OCI-LY3 (cell line): ENCODE results near the gene ACY1.

Experiments
- H2AFZ ChIP-seq: fragments of 200-600, 300-600 bp; shearing (Covaris generic); 2 replicates; pipeline ENCODE4 v1.6.0; 2014; ENCODE audit warnings: antibody characterized with exemption, low read depth, low read length
- H3K27ac ChIP-seq: fragments of 200-600, 300-600 bp; sonication (generic); 2 replicates; pipeline ENCODE4 v1.5.1; 2014; ENCODE audit warnings: mild to moderate bottlenecking, low read length, moderate library complexity, mixed read lengths
- H3K27me3 ChIP-seq: fragments of 200-600, 300-600 bp; sonication (generic); 2 replicates; pipeline ENCODE4 v1.6.1; 2014; ENCODE audit warnings: low read depth, low read length, mixed read lengths
- H3K36me3 ChIP-seq: fragments of 200-600, 300-600 bp; sonication (generic); replicated peaks from 2 replicates; pipeline ENCODE3; 2014; ENCODE audit warnings: low read depth, low read length, mixed read lengths
- H3K4me1 ChIP-seq: fragments of 300-600, 200-600 bp; sonication (generic); 2 replicates; pipeline ENCODE4 v1.6.1; 2014; ENCODE audit warnings: low read length, mixed read lengths
- H3K4me2 ChIP-seq: fragments of 200-600, 300-600 bp; sonication (generic); 2 replicates; pipeline ENCODE4 v1.6.1; 2014; ENCODE audit warnings: low read length, mixed read lengths
- H3K4me3 ChIP-seq: fragments of 300-600, 200-600 bp; sonication (generic); 2 replicates; pipeline ENCODE4 v1.5.1; 2014; ENCODE audit warnings: antibody characterized with exemption, mild to moderate bottlenecking, low read length, moderate library complexity
- H3K79me2 ChIP-seq: fragments of 300-600, 200-600 bp; shearing (Covaris generic); 2 replicates; pipeline ENCODE4 v1.6.1; 2014; ENCODE audit warnings: mild to moderate bottlenecking, low read length, mixed read lengths
- H3K9ac ChIP-seq: fragments of 300-600, 200-600 bp; shearing (Covaris generic); 2 replicates; pipeline ENCODE4 v1.6.0; 2014; ENCODE audit warnings: mild to moderate bottlenecking, low read length, moderate library complexity
- H3K9me3 ChIP-seq: fragments of 200-600, 300-600 bp; shearing (Covaris generic); 2 replicates; pipeline ENCODE4 v1.6.1; 2014; ENCODE audit warnings: low read length, mixed read lengths; ENCODE audit not compliant: insufficient read depth
- H4K20me1 ChIP-seq: fragments of 200-600, 300-600 bp; sonication (generic); 2 replicates; pipeline ENCODE4 v1.6.1; 2016; ENCODE audit warnings: low read length, mixed read lengths; ENCODE audit not compliant: insufficient read depth
- EZH2phosphoT487 ChIP-seq: fragments of 200-600 bp; shearing (Covaris generic); IDR thresholded peaks from 2 replicates; pipeline ENCODE4 v1.6.1; 2018; ENCODE audit warnings: antibody characterized with exemption, mixed run types, low read depth
- TF ChIP-seq, protein P1 (sequence below): fragments of 200-600, 300-600 bp; sonication (generic); IDR thresholded peaks from 2 replicates; pipeline ENCODE4 v1.5.1; 2014; ENCODE audit warnings: antibody characterized with exemption, low read length, low read depth

Gene ACY1

DNA sequence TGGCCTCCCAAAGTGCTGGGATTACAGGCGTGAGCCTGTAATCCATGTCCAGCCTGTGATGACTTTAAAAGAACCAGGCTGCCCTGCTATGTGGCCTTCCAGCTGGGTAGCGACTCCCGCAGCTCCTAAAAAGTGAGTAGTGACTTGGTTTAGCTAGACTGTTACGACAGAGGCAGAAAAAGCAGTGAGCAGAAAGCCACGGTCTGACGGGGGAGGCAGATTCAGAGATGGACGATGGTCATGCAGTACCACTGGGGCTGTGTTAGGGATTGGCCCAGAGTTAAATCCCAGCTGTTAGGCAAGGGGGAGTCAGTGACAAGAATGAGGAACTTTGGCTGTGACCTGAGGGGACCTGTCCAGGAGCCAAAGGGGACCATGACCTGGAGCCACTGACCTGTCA lies 15.4 kb downstream of the ACY1 start:
- H3K27me3 ChIP-seq: peaks cover 31% of the 10 kb centered on the region
- no peak overlapping the region for H2AFZ ChIP-seq
- TF ChIP-seq EZH2phosphoT487: no peak
- TF ChIP-seq, protein P1, sequence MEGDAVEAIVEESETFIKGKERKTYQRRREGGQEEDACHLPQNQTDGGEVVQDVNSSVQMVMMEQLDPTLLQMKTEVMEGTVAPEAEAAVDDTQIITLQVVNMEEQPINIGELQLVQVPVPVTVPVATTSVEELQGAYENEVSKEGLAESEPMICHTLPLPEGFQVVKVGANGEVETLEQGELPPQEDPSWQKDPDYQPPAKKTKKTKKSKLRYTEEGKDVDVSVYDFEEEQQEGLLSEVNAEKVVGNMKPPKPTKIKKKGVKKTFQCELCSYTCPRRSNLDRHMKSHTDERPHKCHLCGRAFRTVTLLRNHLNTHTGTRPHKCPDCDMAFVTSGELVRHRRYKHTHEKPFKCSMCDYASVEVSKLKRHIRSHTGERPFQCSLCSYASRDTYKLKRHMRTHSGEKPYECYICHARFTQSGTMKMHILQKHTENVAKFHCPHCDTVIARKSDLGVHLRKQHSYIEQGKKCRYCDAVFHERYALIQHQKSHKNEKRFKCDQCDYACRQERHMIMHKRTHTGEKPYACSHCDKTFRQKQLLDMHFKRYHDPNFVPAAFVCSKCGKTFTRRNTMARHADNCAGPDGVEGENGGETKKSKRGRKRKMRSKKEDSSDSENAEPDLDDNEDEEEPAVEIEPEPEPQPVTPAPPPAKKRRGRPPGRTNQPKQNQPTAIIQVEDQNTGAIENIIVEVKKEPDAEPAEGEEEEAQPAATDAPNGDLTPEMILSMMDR: no peak
- H3K4me3 ChIP-seq: no peak overlapping the region
- H3K27ac ChIP-seq: no peak overlapping the region
- H4K20me1 ChIP-seq: 0 out of 2 replicates have a peak, but pooled peaks cover 6% of the 10 kb centered on the region
- H3K9me3 ChIP-seq: no peaks in the 10 kb centered on the region
- H3K4me1 ChIP-seq: peaks cover 15% of the 10 kb centered on the region
- no peak overlapping the region for H3K4me2 ChIP-seq
- peaks cover 20% of the 10 kb centered on the region for H3K79me2 ChIP-seq
- H3K9ac ChIP-seq: no peak overlapping the region
- peaks cover 16% of the 10 kb centered on the region for H3K36me3 ChIP-seq

DNA sequence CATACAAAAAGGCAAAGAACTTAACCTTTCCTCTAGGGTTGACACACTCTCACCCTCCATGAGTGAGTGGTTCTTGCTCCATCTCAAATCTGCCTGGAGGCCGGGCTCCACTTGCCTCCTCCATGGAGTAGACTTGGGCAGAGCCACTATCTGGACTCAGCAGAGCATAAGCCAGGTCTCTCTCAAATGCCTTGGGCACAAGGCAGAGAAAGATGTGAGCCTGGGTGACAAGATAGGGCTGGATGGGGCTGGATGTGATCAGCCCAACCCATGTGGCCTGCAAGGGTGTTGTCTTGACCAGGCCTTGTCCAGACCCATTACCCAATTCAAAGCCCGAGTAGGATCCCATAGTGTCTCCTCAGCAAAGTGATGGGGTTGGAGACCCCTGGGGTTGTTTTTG lies 16.5 kb downstream of the ACY1 start:
- Histone ChIP-seq H3K4me2 (no peak overlapping the region), H4K20me1 (no peaks in the 10 kb centered on the region), H2AFZ (no peak overlapping the region), H3K79me2 (peaks cover 9% of the 10 kb centered on the region), H3K27me3 (peaks cover 34% of the 10 kb centered on the region), H3K36me3 (peaks cover 6% of the 10 kb centered on the region), H3K4me3 (no peak overlapping the region), H3K9ac (no peak overlapping the region), H3K9me3 (no peaks in the 10 kb centered on the region), H3K27ac (no peak overlapping the region), H3K4me1 (peaks cover 5% of the 10 kb centered on the region)
- TF ChIP-seq EZH2phosphoT487: no peak
- TF ChIP-seq, protein P1: no peak

DNA sequence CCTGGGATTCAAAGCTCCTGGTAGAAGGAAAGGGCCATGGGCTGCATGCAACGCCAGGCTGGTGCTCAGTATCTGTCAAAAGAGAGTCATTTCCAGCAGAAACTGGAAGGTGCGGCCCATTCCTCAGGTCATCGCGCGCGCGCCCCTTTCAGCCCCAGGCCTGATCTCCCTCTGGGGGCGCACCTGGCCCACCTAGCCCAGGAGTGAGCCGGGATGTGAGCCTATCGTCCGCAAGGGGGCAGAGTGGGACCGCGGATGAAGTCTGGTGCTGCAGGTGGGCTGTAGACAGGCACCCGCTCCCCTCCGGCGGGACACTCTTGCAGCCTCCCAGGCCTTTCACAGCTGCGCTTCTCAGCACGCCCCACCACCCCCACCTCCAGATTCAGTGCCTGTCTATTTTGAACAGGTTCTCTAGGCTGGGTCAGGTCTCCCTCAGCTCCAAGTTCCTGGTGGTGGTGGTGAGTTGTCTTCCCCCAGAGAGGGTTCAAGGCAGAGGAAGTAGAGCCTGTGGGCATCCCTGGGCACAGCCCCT lies 18.2 kb downstream of the ACY1 start:
- H3K4me2 ChIP-seq: peak overlapping the region; percentile 66
- H3K4me1 ChIP-seq: peaks cover 13% of the 10 kb centered on the region
- TF ChIP-seq, protein P1: peak; percentile 100
- no peak for TF ChIP-seq EZH2phosphoT487
- no peak overlapping the region for H3K9ac ChIP-seq
- no peaks in the 10 kb centered on the region for H3K79me2 ChIP-seq
- H3K9me3 ChIP-seq: no peaks in the 10 kb centered on the region
- H2AFZ ChIP-seq: peak overlapping the region; percentile 58; the same call in 1 of the 2 replicates
- no peak overlapping the region for H3K27ac ChIP-seq
- peak overlapping the region; percentile 41; the same call in 1 of the 2 replicates for H3K4me3 ChIP-seq
- no peaks in the 10 kb centered on the region for H3K36me3 ChIP-seq
- H4K20me1 ChIP-seq: no peaks in the 10 kb centered on the region
- H3K27me3 ChIP-seq: peaks cover 37% of the 10 kb centered on the region

DNA sequence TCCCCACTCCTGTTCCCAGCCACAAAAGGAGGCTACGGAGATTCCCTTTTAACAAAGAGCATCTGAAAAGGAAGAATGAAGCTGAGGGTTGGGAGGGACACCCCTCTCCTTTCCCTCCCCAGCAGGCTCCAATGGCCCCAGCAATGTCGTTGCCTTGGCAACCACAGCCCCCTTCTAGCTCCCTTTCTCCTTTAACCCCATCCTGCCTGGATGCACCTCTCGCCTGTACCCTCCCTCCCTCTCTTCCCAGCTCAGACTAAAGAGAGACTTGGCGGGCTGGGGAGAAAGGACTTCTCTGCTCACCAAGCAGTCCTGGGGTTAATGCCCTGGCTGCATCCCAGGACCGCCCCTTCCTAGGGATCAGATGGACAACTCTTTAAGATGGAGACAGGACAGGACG lies 19.4 kb downstream of the ACY1 start:
- Histone ChIP-seq H3K4me1 (peaks cover 13% of the 10 kb centered on the region), H3K9ac (no peak overlapping the region), H3K27ac (no peak overlapping the region), H3K4me3 (no peak overlapping the region), H3K4me2 (no peak overlapping the region), H3K9me3 (no peaks in the 10 kb centered on the region), H3K36me3 (no peaks in the 10 kb centered on the region), H3K27me3 (peaks cover 36% of the 10 kb centered on the region), H4K20me1 (no peaks in the 10 kb centered on the region), H3K79me2 (no peaks in the 10 kb centered on the region), H2AFZ (no peak overlapping the region)
- TF ChIP-seq, protein P1: no peak
- TF ChIP-seq EZH2phosphoT487: no peak
